HEK293T (cell line): ENCODE data around the gene GRIA4.

ENCODE experiments used
- ARNT ChIP-seq: fragments of 450-650 bp; IDR thresholded peaks from 2 replicates; pipeline ENCODE4 v1.6.1; 2017; ENCODE audit warnings: mild to moderate bottlenecking
- BHLHE40 ChIP-seq: fragments of 450-650 bp; IDR thresholded peaks from 2 replicates; pipeline ENCODE4 v1.6.1; 2016; ENCODE audit warnings: mild to moderate bottlenecking, moderate library complexity, borderline replicate concordance
- CTBP1 ChIP-seq: fragments of 450-650 bp; IDR thresholded peaks from 2 replicates; pipeline ENCODE4 v1.6.1; 2016; ENCODE audit warnings: borderline replicate concordance
- ELF4 ChIP-seq: fragments of 450-650 bp; IDR thresholded peaks from 2 replicates; pipeline ENCODE4 v1.6.1; 2017; ENCODE audit warnings: antibody characterized with exemption
- FOXA1 ChIP-seq: fragments of 450-650 bp; IDR thresholded peaks from 2 replicates; pipeline ENCODE4 v1.6.1; 2016; ENCODE audit warnings: mild to moderate bottlenecking
- FOXM1 ChIP-seq: fragments of 450-650 bp; IDR thresholded peaks from 2 replicates; pipeline ENCODE4 v1.6.1; 2017; ENCODE audit warnings: mild to moderate bottlenecking, borderline replicate concordance
- HDGF ChIP-seq: fragments of 450-650 bp; IDR thresholded peaks from 2 replicates; pipeline ENCODE4 v1.6.1; 2017; ENCODE audit warnings: antibody characterized with exemption, borderline replicate concordance
- L3MBTL2 ChIP-seq: fragments of 450-650 bp; conservative IDR thresholded peaks from 2 replicates; pipeline ENCODE4 v1.6.1; 2016; ENCODE audit warnings: mild to moderate bottlenecking
- NFRKB ChIP-seq: fragments of 450-650 bp; IDR thresholded peaks from 2 replicates; pipeline ENCODE4 v1.6.1; 2016; ENCODE audit warnings: mild to moderate bottlenecking, moderate library complexity
- SP1 ChIP-seq: fragments of 450-650 bp; IDR thresholded peaks from 2 replicates; pipeline ENCODE4 v1.6.1; 2017
- TARDBP ChIP-seq: fragments of 450-650 bp; IDR thresholded peaks from 2 replicates; pipeline ENCODE4 v1.6.1; 2016
- ZNF384 ChIP-seq: fragments of 450-650 bp; IDR thresholded peaks from 2 replicates; pipeline ENCODE4 v1.6.1; 2016

DNA sequence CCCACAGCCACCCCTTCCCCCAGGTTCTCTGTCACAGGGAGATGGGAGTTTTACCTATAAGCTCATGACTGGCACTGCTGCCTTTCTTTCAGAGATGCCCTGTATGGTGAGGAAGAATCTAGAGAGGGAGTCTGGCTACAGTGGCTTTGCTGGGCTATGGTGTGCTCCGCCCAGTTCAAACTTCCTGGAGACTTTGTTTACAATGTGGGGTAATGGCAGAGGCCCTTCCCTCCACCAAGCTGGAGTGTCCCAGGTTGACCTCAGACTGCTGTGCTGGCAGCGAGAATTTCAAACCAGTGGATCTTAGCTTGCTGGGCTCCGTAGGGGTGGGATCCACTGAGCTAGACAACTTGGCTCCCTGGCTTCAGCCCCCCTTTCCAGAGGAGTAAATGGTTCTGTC is 268.6 kb downstream of the GRIA4 start:
- TF ChIP-seq ARNT (no peak), FOXA1 (no peak), SP1 (no peak), BHLHE40 (no peak), HDGF (no peak), CTBP1 (no peak), ZNF384 (no peak), TARDBP (no peak), FOXM1 (no peak), L3MBTL2 (no peak), ELF4 (no peak), NFRKB (no peak)
